Sciatic nerve (tissue), 2 donors: ENCODE results near the gene SCN8A. TPM values are rescaled to one million over a fixed set of nuclear protein-coding genes. Genes with fewer than 3 reads are reported as not detected.

Source experiments
- ATAC-seq: fragments of 200-7000 bp; cut with Tn5 transposase; one replicate; pipeline ENCODE4 v1.9.1; 2020; ENCODE audit warnings: mild to moderate bottlenecking, moderate library complexity
- DNase-seq: peaks from one replicate; pipeline ENCODE4 v3.0.0-alpha.2; 2020; ENCODE audit warnings: low spot score
- intact Hi-C: fragments of 100-400 bp; cut with DNase I; formaldehyde crosslinking; loops from one replicate; pipeline ENCODE4 v1.14.2; 2022
- total RNA-seq: library from RNA; stranded (reverse); fragmentation: NEBNext Ultra II Directional; extraction: Animal tissue kit (Norgen Biotek cat#: 25700); gene quantifications from one replicate; pipeline ENCODE4 v1.2.1, GENCODE V29; 2021
- donor health status: DM: no; HTN: no; CAD: no.
- donor health status: DM: no; HTN: no; CAD: no.

The SCN8A gene
- total RNA-seq, 1 donor from 2014 or later: 1.5 TPM

GRCh38 chr12:51661836-51662235 lies 70.8 kb downstream of the SCN8A start:
- DNase-seq (no peak), ATAC-seq (no peak)
- intact Hi-C loops: no loop called here

DNA sequence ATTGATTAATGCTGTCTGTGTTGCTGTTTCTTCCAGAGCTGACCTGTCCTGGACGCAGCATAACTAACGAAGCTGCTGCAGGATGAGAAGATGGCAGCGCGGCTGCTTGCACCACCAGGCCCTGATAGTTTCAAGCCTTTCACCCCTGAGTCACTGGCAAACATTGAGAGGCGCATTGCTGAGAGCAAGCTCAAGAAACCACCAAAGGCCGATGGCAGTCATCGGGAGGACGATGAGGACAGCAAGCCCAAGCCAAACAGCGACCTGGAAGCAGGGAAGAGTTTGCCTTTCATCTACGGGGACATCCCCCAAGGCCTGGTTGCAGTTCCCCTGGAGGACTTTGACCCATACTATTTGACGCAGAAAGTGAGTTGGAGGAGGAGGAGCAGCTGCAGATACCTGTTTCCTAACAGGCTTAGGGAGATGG lies 71.7 kb downstream of the SCN8A start:
- no peak for ATAC-seq
- intact Hi-C loops: no loop called here
- DNase-seq: no peak

DNA sequence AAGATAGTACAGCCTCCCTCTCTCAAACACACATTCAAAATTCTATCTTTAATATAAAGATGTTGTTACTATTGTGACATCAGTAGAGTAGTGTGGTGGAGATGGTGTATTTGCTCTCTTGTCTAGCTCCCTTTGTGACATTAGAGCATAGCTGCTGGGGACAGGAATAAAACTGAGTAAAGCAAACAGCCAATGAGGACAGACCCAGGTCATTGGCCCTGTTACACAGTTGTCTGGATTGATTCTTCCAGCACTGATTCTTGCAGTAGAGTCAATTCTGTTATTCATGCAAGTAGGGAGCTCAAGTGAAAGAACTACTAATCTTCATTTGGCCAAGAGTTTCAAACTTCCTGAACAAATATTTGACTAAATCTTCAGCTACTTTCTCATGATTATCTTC lies 72.4 kb downstream of the SCN8A start:
- no peak for DNase-seq
- intact Hi-C loops: no loop called here
- no peak for ATAC-seq

- ATAC-seq (no peak), DNase-seq (no peak)
- intact Hi-C loops: no loop called here
Observed at GRCh38 chr12:51666696-51667095, 75.7 kb downstream of the SCN8A start.

DNA sequence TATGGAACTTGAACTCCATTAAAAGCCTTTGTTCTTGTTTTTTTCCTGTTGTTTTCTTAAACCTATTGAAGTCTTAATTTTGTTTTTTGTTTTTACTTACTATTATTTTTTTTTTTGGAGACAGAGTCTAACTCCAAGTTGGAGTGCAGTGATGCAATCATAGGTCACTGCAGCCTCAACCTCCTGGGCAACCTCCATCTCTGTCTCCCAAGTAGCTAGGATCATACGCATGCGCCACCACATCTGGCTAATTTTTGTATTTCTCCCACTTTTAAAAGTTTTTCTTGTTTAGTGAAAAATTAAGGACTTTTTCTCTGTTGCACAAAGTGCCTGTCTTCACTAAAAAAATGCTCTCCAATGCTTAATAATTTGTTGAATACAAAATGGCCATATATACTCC lies 76.2 kb downstream of the SCN8A start:
- DNase-seq (no peak), ATAC-seq (no peak)
- intact Hi-C loops: no loop called here

GRCh38 chr12:51669271-51669670 lies 78.2 kb downstream of the SCN8A start:
- no peak for ATAC-seq
- intact Hi-C loops: no loop called here
- DNase-seq: no peak

GRCh38 chr12:51669996-51670395 lies 79.0 kb downstream of the SCN8A start:
- intact Hi-C loops: no loop called here
- ATAC-seq: no peak
- DNase-seq: no peak

GRCh38 chr12:51672334-51672733 lies 81.3 kb downstream of the SCN8A start:
- intact Hi-C loops: no loop called here

GRCh38 chr12:51675071-51675803 lies 84.2 kb downstream of the SCN8A start:
- ATAC-seq (no peak), DNase-seq (no peak)
- intact Hi-C loops: no loop called here

More at GRCh38 chr12:51672334-51672733, 81.3 kb downstream of the SCN8A start:
- no peak for DNase-seq
- ATAC-seq: no peak

- ATAC-seq (no peak), DNase-seq (no peak)
- intact Hi-C loops: no loop called here
Observed at GRCh38 chr12:51676875-51677274, 85.8 kb downstream of the SCN8A start.

- no peak for ATAC-seq
- no peak for DNase-seq
- intact Hi-C loops: no loop called here
Observed at GRCh38 chr12:51677284-51677968, 86.4 kb downstream of the SCN8A start.

DNA sequence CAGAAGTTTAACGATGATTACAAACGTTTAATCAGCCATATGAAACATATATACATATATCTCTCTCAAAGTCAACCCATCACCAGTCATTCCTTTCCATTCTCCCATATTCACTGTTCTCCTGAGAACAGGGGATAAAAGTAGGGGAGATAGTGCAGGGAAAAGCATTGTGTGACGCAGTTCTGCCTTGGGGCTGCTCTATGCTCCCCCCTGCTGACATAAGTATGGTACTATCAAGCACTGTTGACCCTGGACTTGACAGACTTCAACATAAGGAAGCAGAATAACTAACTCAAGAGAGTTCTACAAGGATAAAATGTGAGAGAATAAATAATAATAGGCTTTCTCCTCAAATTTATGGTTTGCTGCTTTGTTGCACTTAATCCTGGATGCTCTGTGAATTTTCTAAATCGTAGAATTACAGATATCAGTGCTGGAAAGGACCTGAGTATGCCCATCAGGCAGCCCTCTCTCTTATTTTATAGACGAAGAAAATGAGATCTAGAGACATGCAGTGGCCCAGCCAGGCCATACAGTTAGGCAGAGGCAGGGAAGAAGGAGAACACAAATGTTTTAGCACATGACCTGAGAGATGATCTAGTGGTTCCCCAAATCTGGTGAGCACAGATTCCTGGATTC lies 87.2 kb downstream of the SCN8A start:
- DNase-seq (no peak), ATAC-seq (peak; percentile 39)
- intact Hi-C loops: no loop called here

DNA sequence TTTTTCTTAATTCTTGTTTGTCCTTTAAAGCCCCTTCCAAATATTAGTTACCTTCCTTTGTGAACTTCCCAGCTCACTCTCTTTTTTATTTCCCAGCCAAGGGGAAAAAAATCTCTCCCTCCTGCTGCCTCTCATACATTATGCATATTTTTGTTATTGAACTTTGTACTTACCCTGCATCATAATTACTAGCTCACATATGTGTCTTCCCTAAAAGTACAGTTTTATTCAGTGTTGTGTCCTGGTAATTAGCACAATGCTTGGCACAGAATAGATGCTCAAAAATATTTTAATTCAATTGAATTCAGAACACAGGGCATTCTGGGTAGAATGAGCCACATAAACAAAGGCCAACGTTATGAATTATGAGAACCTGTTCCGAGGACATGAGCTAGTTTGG lies 91.9 kb downstream of the SCN8A start:
- intact Hi-C loops: no loop called here
- DNase-seq (no peak), ATAC-seq (no peak)

- DNase-seq (no peak), ATAC-seq (peak; percentile 44)
- intact Hi-C loops: no loop called here
Observed at GRCh38 chr12:51683763-51684357, 92.8 kb downstream of the SCN8A start.

GRCh38 chr12:51686727-51687126 lies 95.7 kb downstream of the SCN8A start:
- intact Hi-C loops: no loop called here
- DNase-seq: no peak
- ATAC-seq: no peak

- intact Hi-C loops: no loop called here
- DNase-seq: no peak
- no peak for ATAC-seq
Observed at GRCh38 chr12:51687177-51687576, 96.1 kb downstream of the SCN8A start.

DNA sequence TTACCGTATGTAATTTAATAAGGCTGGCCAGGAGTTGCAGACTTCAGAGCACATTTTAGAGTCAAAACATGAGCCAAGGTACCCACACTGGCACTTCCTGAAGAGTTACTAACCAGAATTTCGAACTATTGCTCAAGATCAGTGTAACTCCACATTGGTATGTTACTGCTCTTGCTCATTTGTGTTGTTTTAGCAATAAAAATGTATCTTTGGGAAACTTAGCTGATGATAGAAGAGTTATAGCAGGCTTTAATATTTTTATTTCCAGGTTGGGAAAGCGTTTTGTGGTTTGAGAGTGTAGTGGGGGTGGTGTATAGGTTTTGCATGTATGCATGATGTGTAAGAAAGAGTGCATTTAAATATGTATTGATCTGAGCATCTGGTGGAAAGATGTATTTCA lies 96.6 kb downstream of the SCN8A start:
- DNase-seq (no peak), ATAC-seq (no peak)
- intact Hi-C loops: no loop called here

- DNase-seq (no peak), ATAC-seq (no peak)
- intact Hi-C loops: no loop called here
Observed at GRCh38 chr12:51689983-51690382, 99.0 kb downstream of the SCN8A start.

GRCh38 chr12:51692016-51692415 lies 101.0 kb downstream of the SCN8A start:
- intact Hi-C loops: no loop called here
- DNase-seq (no peak), ATAC-seq (no peak)

DNA sequence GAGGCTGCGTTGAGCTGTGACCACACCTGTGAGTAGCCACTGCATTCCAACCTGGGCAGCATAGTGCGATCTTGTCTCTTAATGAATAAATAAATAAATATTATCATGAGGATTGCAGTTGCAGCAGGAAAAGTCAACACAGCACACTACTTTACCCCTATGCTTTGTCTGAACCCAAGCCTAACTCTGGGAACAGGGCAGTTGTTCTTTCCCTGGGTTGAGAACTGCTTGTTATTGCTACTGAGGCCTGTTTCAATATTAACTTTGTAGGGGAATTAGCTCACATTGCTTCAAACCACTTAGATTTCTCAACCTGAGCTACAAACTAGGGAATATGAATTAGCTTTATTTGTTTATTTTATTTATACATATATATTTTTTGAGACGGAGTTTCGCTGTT lies 102.5 kb downstream of the SCN8A start:
- intact Hi-C loops: no loop called here
- ATAC-seq (no peak), DNase-seq (no peak)
